ENCODE measurements around the gene PFN3.

Gene PFN3

DNA sequence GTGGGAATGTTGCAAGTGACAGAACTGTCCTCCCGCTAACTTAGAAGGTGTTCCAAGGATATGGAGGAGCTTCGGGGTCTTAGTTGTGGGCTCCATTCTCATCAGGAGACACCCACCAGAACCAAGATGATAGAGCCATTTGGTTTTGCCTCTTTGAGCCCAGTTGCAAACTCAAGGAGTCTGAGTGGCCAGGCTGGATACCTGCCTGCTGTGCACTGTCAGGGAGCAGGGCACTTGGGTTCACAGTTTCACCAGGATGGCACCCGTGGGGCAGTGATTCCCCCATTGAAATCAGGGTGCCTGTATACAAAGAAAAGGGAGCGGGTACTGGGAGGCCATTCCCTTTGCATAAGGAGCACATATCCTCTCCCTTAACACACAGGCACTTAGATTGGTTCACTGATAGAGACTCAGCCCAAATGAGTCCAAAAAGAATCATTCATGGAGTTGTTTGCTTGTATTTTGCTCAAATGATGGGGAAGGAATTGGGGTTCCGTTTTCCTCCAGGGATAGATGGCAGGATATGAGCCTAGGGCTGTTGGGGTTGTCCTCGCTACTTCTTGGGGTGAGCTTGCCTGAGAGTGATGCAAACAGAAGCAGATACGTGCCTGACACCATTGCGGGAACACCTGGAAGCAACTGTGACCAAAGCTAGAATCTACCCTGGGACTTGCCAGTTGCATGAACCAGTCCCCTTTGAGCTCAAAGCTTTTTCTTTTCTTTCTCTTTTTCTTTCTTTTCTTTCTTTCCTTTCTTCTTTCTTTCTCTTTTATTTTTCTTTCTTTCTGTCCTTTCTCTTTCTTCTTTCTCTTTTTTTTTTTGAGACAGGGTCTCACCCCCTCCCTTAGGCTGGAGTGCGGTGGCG lies 44.8 kb upstream of the PFN3 start:
- Histone ChIP-seq H3K4me2 (ENCODE audit: low read length) (peak overlapping the region; percentile 100), H3K27ac (ENCODE audit: low read length) (no peak overlapping the region), H3K79me2 (ENCODE audit: low read length) (no peaks in the 10 kb centered on the region), H3K27me3 (ENCODE audit: low read depth, low read length) (no peaks in the 10 kb centered on the region), H3K9ac (ENCODE audit: low read length) (peak overlapping the region; percentile 78), H3K4me1 (ENCODE audit: low read length) (peaks cover 35% of the 10 kb centered on the region), H3K9me3 (ENCODE audit: insufficient read depth, low read length) (no peaks in the 10 kb centered on the region), H2AFZ (ENCODE audit: low read depth, low read length) (no peak overlapping the region), H3K36me3 (replicated peaks; ENCODE audit: low read depth, low read length) (no peaks in the 10 kb centered on the region), H4K20me1 (ENCODE audit: insufficient read depth, low read length) (no peaks in the 10 kb centered on the region), H3K4me3 (ENCODE audit: low read length) (peak overlapping the region; percentile 81)
- TF ChIP-seq, protein P1, sequence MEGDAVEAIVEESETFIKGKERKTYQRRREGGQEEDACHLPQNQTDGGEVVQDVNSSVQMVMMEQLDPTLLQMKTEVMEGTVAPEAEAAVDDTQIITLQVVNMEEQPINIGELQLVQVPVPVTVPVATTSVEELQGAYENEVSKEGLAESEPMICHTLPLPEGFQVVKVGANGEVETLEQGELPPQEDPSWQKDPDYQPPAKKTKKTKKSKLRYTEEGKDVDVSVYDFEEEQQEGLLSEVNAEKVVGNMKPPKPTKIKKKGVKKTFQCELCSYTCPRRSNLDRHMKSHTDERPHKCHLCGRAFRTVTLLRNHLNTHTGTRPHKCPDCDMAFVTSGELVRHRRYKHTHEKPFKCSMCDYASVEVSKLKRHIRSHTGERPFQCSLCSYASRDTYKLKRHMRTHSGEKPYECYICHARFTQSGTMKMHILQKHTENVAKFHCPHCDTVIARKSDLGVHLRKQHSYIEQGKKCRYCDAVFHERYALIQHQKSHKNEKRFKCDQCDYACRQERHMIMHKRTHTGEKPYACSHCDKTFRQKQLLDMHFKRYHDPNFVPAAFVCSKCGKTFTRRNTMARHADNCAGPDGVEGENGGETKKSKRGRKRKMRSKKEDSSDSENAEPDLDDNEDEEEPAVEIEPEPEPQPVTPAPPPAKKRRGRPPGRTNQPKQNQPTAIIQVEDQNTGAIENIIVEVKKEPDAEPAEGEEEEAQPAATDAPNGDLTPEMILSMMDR (IDR thresholded peaks at IDR 0.05; ENCODE audit: low read depth, low read length): no peak
- no peak for TF ChIP-seq EZH2phosphoT487 (IDR thresholded peaks at IDR 0.05; ENCODE audit: low read depth)

DNA sequence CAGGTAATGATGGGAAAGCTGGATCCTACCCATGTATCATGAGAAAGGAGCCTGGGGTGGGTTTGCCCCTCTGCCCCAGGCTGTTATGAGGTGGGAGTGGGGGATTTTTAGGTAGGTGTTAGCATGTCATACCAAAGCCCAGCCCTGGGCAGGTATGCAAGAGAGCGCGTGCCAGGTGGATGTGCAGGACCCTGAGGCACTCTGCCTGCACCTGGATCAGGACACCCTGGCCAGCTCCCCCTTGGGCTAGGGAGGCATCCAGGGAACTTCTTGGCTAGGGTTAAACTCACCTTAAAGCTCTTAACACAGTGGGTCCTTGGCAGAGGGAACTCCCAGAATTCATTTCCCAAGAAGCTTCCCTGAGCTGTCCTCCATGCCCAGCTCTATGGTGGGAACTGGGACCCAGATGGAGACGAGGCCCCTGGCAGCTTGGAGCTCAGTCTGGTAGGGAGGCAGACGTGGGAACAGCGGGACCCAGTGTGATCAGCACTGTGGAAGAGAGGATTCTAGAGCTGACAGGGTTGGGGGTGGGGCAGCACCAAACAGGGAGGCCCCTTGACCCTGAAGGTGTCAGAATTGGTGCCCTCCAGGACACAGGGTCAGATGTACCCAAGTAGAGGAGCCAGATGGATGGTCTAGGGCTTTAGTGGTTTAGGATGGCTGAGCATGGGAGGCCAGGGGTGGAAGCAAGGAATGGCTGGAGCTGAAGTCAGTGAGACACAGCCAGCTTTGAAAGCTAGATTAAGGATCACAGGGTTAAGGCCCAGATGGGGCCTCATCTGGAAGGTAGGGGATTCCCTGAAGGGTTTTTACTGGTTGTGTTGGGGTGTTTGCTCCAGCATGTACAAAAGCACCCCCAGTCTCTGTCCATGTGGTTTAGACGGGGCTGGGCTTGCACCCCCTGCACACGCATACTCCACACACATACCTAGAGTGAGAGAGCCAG lies 43.9 kb upstream of the PFN3 start:
- no peak overlapping the region for H3K9ac ChIP-seq (ENCODE audit: low read length)
- TF ChIP-seq EZH2phosphoT487 (IDR thresholded peaks at IDR 0.05; ENCODE audit: low read depth): no peak
- TF ChIP-seq, protein P1 (IDR thresholded peaks at IDR 0.05; ENCODE audit: low read depth, low read length): no peak
- no peaks in the 10 kb centered on the region for H3K79me2 ChIP-seq (ENCODE audit: low read length)
- no peaks in the 10 kb centered on the region for H3K27me3 ChIP-seq (ENCODE audit: low read depth, low read length)
- no peaks in the 10 kb centered on the region for H3K36me3 ChIP-seq (replicated peaks; ENCODE audit: low read depth, low read length)
- H3K4me2 ChIP-seq (ENCODE audit: low read length): no peak overlapping the region
- no peak overlapping the region for H3K4me3 ChIP-seq (ENCODE audit: low read length)
- no peak overlapping the region for H2AFZ ChIP-seq (ENCODE audit: low read depth, low read length)
- peaks cover 35% of the 10 kb centered on the region for H3K4me1 ChIP-seq (ENCODE audit: low read length)
- no peak overlapping the region for H3K27ac ChIP-seq (ENCODE audit: low read length)
- H3K9me3 ChIP-seq (ENCODE audit: insufficient read depth, low read length): no peaks in the 10 kb centered on the region
- H4K20me1 ChIP-seq (ENCODE audit: insufficient read depth, low read length): no peaks in the 10 kb centered on the region

DNA sequence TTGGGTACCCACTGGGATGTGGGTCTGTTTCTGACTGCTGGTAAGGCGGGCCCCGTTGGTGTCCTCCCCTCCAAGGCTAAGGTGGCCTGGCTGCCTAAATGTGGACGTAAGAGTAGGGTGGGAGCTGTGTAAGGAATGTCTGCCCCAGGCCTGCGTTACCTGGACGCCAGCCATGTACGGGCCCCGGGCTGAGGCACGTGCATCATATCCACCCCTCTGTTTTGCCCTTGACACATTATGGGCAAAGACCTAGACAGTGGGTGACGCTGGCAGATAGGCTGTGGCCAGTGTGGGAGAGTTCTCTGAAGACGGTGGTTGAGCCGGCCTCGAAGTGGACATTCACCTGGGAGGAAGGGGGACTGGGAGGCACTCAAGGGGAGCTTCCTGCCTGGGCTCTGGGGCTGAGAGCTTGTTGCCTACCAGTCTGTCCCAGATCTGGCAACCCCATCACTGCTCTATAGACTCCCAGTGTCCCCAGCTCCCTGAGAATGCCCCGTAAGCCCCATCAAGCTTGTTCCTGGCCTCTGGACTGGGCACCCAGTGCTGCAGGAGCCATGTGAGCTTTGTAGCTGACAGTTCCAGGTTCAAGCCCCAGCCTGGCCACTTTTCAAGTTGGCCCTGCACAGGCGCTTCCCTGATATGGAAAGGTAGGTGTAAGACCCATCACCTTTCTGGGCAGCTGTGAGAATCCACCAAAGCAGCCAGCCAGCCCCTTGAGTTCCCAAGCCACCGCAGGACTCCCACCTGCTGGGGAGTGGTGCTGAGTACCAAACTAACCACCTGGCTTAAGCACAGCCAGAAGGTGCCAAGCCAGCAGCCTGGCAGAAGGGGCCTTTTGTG lies 42.9 kb upstream of the PFN3 start:
- Histone ChIP-seq H3K79me2 (ENCODE audit: low read length) (no peaks in the 10 kb centered on the region), H3K9me3 (ENCODE audit: insufficient read depth, low read length) (no peaks in the 10 kb centered on the region), H3K9ac (ENCODE audit: low read length) (no peak overlapping the region), H3K36me3 (replicated peaks; ENCODE audit: low read depth, low read length) (no peaks in the 10 kb centered on the region), H3K4me2 (ENCODE audit: low read length) (no peak overlapping the region), H2AFZ (ENCODE audit: low read depth, low read length) (no peak overlapping the region), H3K4me1 (ENCODE audit: low read length) (peaks cover 30% of the 10 kb centered on the region), H3K27ac (ENCODE audit: low read length) (no peak overlapping the region), H3K27me3 (ENCODE audit: low read depth, low read length) (no peaks in the 10 kb centered on the region), H4K20me1 (ENCODE audit: insufficient read depth, low read length) (no peaks in the 10 kb centered on the region; the same call in 1 of the 2 replicates), H3K4me3 (ENCODE audit: low read length) (no peak overlapping the region)
- TF ChIP-seq, protein P1 (IDR thresholded peaks at IDR 0.05; ENCODE audit: low read depth, low read length): no peak
- TF ChIP-seq EZH2phosphoT487 (IDR thresholded peaks at IDR 0.05; ENCODE audit: low read depth): no peak

All from OCI-LY3 (cell line).